ENCODE results near the gene TOB1.

DNA sequence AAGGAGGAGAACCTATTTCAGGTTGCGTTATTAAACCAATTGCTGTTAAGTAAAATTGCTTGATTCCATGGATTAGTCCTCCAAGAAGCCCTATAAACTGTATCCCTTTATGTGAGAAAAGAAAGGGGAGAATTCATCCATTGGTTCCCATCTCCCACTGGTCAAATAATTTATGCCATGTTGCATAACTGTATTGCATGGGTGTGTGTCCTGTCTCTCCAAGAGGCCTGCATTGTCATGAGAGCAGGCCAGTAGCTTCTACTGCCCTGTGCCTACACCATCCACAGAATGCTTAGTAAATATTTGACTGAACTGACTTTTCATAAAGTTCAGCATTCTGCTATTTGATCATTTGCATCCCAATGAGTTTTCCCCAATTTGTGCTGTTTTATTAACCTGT lies 11.7 kb upstream of the TOB1 start:
- TF ChIP-seq, protein P1, sequence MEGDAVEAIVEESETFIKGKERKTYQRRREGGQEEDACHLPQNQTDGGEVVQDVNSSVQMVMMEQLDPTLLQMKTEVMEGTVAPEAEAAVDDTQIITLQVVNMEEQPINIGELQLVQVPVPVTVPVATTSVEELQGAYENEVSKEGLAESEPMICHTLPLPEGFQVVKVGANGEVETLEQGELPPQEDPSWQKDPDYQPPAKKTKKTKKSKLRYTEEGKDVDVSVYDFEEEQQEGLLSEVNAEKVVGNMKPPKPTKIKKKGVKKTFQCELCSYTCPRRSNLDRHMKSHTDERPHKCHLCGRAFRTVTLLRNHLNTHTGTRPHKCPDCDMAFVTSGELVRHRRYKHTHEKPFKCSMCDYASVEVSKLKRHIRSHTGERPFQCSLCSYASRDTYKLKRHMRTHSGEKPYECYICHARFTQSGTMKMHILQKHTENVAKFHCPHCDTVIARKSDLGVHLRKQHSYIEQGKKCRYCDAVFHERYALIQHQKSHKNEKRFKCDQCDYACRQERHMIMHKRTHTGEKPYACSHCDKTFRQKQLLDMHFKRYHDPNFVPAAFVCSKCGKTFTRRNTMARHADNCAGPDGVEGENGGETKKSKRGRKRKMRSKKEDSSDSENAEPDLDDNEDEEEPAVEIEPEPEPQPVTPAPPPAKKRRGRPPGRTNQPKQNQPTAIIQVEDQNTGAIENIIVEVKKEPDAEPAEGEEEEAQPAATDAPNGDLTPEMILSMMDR (conservative IDR thresholded peaks at IDR 0.05; ENCODE audit: low read depth, low read length) = no peak
- TF ChIP-seq EZH2 (IDR thresholded peaks at IDR 0.05; ENCODE audit: borderline replicate concordance, low read depth, low read length, poor library complexity, severe bottlenecking) = no peak

Data from A673 (cell line).